GM12891 (cell line): Measurements from ENCODE around the gene CYTL1.

Experiments
- POLR2A ChIP-seq: IDR thresholded peaks from 2 replicates; pipeline ENCODE4 v1.6.1; 2011; ENCODE audit warnings: low read depth, low read length, control low read depth
- POLR2AphosphoS5 ChIP-seq: IDR thresholded peaks from 2 replicates; pipeline ENCODE4 v1.6.1; 2011; ENCODE audit warnings: low read depth, low read length, control low read depth
- POU2F2 ChIP-seq: IDR thresholded peaks from 2 replicates; pipeline ENCODE4 v1.6.1; 2011; ENCODE audit warnings: low read depth, mild to moderate bottlenecking, control low read depth, low read length, moderate library complexity
- TAF1 ChIP-seq: IDR thresholded peaks from 2 replicates; pipeline ENCODE4 v1.6.1; 2011; ENCODE audit warnings: low read depth, low read length, control low read depth

GRCh38 chr4:4995103-4995907 lies 24.0 kb downstream of the CYTL1 start:
- TF ChIP-seq POU2F2, result no peak
- TF ChIP-seq POLR2AphosphoS5, result no peak
- TF ChIP-seq POLR2A, result no peak
- no peak for TF ChIP-seq TAF1
